ENCODE results near the gene PITHD1.
"Not testable (repeated sequence)": the region's sequence is repeated elsewhere in the genome, so short reads cannot be mapped to it uniquely, and the experiment has no call there.

Gene PITHD1

GRCh38 chr1:23827717-23828116 lies 49.5 kb downstream of the PITHD1 start:
- no peak for DNase-seq

- not testable (repeated sequence) for DNase-seq
These were observed 55.9 kb downstream of the PITHD1 start for GRCh38 chr1:23834156-23834555.

- DNase-seq: no peak
These were observed 57.8 kb downstream of the PITHD1 start for GRCh38 chr1:23836037-23836436.

Data from right forelimb (tissue), 1 donor.